ENCODE measurements around the gene RAB5B.

RAB5B gene

DNA sequence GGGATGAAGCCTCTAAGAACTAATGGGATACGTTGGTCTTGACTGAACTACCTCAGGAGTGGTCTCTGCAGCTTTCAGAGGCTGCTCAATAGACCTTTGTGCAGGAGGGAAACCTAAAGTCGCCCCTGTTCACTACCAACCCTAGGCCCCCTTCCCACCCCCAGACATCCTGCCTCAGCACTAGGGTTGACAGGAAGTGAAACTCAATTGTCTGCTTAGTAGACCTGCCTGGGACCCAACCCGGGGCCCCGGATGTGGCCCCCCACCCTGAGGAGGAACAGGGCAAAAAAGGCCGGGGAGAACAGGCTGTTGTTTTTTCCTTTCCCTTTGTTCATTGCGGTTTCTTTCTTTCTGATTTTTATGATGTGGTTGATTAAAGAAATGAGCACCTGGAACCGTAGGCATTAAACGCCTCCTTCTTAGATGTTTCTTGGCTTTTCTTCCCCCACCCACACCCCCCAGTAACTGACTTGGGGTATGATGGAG lies 44.5 kb upstream of the RAB5B start:
- TF ChIP-seq, protein P1, sequence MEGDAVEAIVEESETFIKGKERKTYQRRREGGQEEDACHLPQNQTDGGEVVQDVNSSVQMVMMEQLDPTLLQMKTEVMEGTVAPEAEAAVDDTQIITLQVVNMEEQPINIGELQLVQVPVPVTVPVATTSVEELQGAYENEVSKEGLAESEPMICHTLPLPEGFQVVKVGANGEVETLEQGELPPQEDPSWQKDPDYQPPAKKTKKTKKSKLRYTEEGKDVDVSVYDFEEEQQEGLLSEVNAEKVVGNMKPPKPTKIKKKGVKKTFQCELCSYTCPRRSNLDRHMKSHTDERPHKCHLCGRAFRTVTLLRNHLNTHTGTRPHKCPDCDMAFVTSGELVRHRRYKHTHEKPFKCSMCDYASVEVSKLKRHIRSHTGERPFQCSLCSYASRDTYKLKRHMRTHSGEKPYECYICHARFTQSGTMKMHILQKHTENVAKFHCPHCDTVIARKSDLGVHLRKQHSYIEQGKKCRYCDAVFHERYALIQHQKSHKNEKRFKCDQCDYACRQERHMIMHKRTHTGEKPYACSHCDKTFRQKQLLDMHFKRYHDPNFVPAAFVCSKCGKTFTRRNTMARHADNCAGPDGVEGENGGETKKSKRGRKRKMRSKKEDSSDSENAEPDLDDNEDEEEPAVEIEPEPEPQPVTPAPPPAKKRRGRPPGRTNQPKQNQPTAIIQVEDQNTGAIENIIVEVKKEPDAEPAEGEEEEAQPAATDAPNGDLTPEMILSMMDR (conservative IDR thresholded peaks at IDR 0.05; ENCODE audit: low read depth, low read length) = no peak
- no peak for DNase-seq (ENCODE audit: low read depth)
- no peak overlapping the region for H3K4me3 ChIP-seq (ENCODE audit: low read depth, low read length)

DNA sequence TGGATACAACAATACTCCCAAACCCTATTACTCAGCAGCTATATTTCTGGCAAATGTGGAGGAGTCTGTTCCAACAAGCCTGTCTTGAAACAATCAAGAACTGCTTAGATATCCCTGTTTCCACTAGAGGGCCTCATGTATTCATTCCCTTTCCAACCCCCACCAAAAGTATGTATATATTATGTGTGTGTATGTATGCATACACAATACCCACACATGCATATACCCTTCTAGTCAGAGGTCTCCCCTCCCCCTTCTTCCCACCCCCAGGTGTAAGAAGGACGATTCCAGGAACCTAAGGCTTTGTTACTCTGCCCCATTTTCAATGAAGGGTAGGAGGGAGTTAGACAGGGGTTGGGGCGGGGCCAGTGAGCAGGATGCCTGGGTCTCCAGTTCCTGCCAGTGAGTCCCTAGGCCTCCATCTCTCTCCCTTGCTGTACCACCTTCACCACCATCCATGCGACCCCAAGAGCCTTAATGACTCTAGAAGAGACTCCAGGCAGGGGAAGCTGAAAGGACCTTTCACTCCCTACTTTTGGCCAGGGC lies 43.0 kb upstream of the RAB5B start, which contains the start of gene DGKA:
Gene DGKA (plus strand): TSS at position 392 of the 546 bp plus-strand sequence. CDS start 5,342 bp downstream, outside the sequence.
- DNase-seq (ENCODE audit: low read depth) = peak; percentile 83
- TF ChIP-seq, protein P1 (conservative IDR thresholded peaks at IDR 0.05; ENCODE audit: low read depth, low read length) = peak; percentile 66
- peak within 1 kb of the TSS; percentile 78 for H3K4me3 ChIP-seq (ENCODE audit: low read depth, low read length)

DNA sequence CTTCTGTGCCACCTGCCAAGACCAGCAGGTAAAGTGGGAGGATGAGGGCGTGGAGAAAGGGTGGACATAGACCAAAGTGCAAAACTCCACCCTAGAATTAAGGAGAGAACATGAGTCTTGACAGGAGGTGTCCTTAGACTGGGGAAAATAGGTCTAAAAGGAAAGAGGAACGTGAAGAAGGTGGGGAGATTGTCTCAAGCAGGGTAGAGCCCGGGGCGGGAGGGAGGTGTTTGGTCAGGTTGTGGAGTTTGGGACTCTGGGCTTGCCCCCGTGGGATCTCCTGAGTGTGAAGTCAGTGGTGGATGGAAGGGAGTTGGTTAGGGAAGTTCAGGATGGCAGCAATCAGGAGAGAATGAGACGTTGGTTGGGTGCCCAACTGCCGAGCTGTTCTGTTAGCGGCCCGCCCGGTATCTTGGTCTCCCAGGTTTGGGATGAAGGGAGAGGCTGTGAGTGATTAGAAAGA lies 42.5 kb upstream of the RAB5B start:
- H3K4me3 ChIP-seq (ENCODE audit: low read depth, low read length) = peak overlapping the region; percentile 78
- peak; percentile 2 for DNase-seq (ENCODE audit: low read depth)
- TF ChIP-seq, protein P1 (conservative IDR thresholded peaks at IDR 0.05; ENCODE audit: low read depth, low read length) = no peak

DNA sequence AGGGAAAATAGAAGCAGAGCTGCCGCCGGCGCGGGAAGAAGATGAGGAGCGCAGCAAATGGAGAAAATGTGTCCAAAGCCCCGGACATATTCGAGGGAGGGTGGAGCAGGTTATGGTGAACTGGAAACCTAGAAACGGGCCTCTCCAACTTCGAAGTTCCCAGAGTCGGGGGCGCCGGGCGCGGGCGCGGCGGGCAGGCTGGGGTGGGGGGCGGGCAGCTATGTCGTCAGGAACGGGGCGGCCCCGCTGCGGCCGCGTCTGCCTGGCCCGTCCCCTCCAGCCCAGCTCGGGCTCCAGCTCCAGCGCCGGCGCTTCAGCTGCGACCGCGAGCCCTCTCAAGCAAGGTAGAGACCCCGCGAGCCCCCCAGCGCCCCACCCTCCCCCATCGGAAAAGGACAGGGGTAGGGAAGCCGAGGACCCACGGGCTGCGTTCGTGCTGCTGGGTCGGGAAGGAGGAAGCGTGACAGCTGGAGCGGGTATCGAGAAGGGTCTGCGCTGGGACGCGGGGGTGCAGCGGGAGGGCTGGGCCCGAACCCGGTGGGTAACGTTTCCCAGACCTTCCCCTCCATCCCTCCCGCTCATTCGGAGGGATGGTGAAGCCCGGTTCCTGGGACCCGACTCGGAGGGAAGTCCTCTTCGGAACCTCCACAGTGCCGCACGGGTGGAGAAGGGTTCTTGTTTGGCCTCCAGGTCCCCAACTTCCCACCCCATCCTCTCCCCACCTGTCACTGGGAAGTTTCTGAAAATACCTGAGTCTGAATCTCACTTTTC lies 41.9 kb upstream of the RAB5B start:
- TF ChIP-seq, protein P1 (conservative IDR thresholded peaks at IDR 0.05; ENCODE audit: low read depth, low read length) = no peak
- DNase-seq (ENCODE audit: low read depth) = peak; percentile 41
- peak overlapping the region; percentile 78 for H3K4me3 ChIP-seq (ENCODE audit: low read depth, low read length)

DNA sequence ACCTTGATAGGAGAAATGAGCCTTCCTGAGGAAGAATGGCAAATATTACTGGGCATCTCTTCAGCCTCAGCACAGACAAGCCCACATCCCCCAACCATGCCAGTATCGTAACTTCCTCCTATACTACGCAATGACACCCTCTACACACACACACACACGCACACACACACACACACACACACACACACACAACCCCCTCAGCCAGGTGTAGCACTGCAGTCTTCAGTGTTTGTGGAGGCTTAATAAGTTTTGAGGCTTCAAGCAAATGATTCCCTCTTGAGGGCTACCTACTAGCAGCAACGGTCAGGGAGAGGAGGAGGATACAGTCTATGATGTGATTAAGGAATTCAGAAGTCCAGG lies 41.3 kb upstream of the RAB5B start:
- peak overlapping the region; percentile 78 for H3K4me3 ChIP-seq (ENCODE audit: low read depth, low read length)
- TF ChIP-seq, protein P1 (conservative IDR thresholded peaks at IDR 0.05; ENCODE audit: low read depth, low read length) = no peak
- peak; percentile 39 for DNase-seq (ENCODE audit: low read depth)

DNA sequence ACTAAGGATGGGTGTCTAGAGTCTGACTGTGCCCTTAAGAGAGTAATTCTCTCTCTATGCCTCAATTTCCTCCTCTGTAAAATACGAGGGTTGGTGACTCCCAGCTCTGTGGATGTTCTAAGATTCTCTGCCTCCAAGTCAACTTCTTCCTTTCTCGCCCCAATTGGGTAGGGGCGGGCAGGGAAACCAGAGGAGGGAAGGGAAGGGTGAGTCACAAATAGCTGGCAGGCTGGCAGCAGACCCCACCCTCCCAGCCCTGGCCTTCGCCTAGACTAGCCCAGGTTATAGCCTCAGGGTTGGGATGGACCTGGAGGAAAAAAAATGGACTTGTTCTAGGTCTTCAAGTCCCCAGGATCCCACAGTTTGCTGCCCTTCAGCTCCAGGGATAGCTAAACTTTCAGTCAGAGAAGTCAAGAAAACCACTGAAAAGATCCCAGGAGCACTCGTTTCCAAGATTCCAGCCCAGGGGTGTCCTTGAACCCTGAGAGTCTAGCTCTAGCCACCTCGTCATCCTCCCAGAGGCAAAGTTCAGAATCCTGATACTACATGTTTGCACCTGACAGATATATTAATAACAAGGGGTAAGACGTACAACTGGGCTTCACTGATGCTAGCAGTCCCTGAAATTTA lies 40.6 kb upstream of the RAB5B start:
- no peak overlapping the region for H3K4me3 ChIP-seq (ENCODE audit: low read depth, low read length)
- TF ChIP-seq, protein P1 (conservative IDR thresholded peaks at IDR 0.05; ENCODE audit: low read depth, low read length) = no peak
- no peak for DNase-seq (ENCODE audit: low read depth)

Data from choroid plexus epithelial cell (primary cell).